Effector CD4-positive, alpha-beta T cell (primary cell): Measurements from ENCODE around the gene TFEB.

Experiments
- DNase-seq: peaks from one replicate; pipeline ENCODE4 v3.0.0-alpha.2; 2020

The TFEB gene

DNA sequence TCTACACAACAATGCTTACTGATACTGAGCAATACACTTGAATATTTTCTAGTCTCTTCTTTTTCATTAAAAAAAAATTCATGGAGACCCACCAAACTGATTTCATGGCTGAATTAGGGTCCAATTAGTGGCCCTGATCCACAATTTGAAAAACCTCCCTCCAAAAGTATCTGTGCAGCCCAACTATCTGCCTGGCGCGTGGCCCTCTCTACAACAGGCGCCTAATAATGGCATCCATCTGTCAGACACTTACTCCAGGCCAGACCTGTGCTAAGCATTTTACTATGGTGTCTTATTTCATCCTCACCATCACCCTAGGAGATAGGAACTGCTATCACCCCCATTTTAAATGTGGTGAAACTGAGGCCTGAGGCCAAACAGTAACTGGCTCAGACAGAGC lies 14.0 kb downstream of the TFEB start:
- DNase-seq: no peak

DNA sequence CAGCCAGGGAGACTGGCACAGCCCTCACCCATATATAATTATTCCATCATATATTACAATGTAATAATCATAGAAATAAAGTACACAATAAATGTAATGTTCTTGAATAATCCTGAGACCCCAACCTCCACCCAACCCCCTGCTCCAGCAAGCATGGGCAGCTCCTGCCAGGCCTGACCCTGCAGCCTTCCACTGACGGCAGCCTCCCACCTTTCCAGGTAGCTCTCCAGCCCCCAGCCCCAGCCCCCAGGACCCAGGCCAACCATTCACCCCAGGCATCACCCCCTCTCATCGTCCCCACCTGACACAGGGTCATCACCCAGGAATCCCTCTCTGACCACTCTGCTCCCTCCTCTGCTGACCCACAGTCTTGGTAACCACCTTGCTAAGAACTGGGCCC lies 14.6 kb downstream of the TFEB start:
- no peak for DNase-seq

DNA sequence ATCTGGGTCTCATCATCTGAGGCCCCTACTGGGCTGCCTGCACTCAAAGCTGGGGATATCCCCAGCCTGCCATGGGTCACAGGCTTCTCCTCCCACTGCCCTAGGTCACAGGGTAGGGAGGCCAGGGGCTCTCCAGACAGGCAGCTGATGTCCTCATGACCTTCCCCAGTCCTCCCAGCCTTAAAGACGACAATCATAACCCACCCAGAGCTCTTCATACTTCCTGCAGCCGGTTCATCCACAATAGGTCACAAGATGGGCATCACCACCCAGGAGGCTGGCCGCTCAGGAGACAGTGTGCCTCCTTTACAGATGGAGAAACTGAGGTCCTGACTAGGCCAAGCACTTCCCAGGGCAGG lies 15.2 kb downstream of the TFEB start:
- DNase-seq: no peak

DNA sequence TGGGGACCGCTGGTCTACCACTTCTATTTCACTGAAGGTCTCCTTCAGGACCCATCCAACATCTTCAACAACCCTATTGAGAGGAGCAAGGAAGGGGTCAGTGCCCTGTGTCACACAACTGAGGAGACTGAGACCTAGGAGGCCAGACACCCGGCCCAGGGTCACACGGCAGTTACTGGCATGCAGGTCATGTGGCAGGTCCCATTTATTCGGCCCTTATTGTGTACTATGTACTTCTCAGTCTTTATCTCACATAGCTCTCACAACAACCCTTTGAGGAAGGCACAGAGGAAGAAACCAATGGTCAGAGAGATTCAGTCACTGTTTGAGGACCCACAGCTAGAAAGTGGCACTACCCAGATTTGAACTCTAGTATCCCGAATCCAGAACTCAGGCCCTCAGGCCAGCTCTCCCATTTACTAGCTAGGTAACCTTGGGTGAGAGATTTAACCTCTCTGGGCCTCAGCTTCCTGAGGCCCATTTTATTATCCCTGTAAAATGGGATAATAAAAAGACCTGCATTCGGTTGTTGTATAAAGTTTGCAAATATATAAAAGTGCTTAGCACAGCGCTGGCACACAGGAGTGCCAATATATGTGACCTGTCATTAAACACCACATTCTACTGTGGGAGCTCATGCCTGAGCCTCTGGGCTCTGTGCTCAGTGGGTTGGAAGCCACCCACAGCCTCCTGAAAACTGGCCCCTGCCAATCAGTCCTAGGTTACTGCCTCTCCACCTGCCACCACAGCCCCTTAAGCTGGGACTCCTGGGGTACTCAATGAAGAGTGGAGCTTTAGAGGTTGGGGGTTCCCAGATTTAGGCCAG lies 15.8 kb downstream of the TFEB start:
- no peak for DNase-seq

DNA sequence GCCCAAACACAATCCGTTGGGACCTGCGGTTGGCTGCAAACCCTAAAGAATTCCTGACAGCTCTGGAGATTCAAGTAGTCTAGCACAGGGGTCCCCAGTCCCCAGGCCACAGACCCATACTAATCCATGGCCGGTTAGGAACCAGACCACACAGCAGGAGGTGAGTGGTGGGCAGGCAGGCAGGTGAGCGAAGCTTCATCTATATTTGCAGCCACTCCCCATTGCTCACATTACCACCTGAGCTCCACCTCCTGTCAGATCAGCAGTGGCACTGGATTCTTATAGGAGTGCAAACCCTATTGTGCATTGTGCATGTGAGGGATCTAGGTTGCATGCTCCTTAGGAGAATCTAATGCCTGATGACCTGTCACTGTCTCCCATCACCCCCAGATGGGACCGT lies 16.6 kb downstream of the TFEB start:
- DNase-seq: no peak

DNA sequence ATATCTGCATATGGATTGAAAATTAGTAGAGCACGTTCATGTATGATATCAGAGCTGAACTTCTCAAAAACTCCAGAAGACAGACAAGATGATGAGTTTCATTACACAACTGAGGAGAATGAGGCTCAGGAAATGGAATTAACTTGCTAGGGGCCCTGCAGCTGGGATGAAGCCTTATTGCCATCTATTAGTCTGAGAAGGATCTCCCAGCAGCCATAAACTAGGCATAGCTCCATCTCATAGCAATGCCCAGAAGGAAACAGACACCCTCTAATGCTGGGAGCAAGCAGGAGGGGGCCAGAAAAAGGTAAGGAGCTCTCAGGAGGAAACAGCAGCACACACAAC lies 18.0 kb downstream of the TFEB start:
- no peak for DNase-seq

DNA sequence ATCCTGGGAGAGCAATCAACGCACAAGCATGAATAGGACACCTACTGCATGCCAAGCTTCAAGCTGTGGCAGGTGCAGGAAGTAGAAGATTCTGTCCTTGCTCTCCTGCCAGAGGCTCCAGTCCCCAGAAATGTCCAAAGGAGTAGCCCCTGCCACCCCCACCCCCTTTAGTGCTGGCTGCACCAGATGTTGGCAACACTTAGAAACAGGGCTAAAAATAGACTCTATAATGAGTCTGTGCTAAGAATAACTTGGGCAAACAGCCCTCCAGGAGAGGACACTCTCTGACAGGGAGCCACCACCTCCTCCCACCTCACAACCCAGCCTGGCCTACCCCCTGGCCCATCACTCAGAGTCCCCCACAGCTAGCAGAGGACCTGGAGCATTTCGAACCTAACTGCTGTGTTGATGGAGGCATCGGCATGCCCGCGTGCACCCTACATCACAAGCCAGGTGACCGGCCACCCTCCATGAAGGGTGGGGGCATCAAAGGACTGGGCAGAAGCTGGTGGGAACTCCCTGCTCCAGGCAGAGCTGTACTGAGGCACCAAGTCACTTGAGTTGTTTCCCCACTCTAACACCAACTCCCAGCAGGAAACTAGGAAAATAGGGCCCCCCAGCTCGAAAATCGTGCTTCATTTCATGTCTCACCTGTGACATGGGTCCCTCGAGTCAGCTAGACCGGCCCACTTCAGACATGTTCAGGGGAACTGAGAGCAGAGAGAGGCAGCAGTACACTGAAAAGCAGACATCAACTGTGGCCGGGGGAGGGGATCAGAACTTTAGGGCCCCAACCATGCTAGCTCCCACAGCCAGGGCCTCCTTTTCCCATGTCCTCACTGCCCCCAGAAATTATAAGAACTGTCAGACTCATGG lies 18.7 kb downstream of the TFEB start:
- DNase-seq: no peak

DNA sequence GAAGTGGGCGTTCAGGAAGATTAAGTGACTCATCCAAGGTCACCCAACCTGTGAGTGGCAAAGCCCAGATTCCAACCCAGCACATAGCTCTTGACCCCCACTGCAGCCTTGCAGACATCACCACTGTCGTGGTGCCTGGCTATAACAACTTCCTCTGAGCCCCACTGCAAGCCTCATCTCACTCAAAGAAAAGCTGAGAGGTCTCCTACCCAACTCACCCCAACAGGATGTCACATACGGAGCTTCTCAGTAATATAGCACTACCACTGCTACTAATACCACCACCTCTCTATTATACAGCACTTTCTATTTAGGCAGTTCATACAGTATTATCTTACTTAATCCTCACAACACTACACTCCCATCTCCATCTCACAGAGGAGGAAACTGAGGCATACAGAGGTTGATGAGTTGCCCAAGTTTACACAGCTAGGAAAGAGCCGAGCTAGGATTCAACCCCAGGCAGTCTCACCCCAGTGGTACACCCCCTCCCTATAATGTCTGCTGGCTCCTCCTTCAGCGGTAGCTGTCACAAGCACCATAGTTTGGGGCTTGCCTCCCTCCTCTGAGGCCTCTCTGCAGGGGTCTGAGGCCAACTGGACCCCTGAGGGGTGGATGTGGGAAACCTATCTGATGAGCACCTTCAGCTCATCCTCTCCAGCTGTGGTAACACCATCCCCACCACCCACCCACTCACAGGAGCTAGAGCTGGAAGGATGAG lies 19.5 kb downstream of the TFEB start:
- no peak for DNase-seq

DNA sequence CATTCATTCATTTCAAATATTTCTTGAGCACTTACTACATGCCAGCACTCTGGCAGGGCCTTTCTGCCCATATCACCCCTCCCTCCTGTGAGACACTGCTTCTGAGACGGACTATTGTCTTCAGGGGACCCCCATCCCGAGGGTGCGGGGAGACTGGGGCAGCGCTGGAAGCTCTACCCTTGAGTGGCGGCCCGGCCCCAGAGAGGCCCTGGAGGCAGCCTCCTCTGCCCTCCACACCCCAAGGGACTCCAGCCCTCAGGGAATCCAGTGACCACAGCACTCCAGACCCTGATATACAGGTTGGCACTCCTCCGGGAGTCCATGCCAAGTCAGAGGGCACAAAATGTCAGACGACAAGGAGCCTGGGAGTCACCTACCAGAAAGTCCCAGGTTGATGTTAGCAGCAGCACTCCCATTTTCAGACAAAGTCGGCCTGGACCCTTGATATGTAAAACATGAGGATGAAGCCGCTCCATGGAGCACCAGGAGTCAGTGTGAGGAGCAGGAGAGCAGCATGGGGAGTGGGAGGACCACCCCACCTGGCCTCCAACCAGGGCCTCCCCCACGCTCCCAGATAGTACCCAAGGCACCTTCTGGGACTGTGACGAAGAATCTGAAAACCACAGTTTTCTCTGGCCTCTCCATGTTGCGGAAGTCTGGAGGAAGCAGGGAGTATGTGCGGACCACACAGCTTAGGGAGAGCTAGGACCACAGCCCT lies 20.7 kb downstream of the TFEB start:
- DNase-seq: no peak

DNA sequence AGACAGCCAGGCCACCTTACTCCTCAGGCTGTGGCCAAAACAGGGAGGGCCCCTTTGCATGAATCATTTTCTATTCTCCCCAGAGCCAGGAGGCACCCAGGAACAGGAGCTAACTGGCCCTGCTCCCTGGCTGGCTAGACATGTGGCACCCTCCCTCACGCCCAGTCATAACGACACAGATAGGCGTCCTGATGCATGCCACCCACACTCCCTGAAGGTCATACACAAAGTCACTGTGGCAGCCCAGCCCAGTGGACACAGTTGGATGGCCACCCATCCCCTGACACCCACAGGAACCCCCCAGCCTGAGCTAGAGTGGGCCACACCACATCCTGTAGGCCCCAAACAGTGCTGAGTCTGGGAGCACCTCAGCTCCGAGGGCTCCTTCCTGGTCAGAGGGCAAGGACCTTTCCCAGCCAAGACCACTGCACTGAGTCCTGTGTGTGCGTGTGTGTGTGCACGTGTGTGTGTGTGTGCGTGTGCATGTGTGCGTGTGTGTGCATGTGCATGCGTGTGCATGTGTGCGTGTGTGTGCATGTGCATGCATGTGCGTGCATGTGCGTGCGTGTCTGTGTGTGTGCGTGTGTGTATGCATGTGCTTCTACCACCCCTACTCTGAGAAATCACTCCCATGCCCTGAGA lies 21.6 kb downstream of the TFEB start:
- DNase-seq: no peak

DNA sequence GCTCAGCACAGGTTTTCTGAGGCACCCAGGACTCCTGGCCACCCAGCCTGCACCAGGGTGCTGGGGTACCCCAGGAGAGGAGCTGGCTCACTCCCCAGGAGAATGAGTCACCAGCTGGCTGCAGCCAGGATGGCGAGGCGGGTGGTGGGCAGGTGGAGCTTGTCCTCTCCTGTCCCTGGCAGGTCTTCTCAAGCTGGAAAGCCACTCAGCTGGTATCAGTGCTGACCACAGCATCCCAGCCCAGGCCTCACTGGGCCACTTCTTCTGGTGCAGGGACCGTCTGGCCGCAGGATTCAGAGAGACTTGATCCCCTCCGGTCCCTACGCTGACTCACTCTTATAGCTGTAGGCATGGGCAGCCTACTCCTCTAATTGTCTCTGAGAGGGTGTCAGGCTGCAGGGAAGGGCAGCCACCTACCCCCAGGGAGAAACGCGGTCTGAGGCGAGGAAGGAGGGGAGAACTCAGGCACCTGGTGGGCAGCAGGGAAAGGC lies 22.2 kb downstream of the TFEB start:
- DNase-seq: no peak

DNA sequence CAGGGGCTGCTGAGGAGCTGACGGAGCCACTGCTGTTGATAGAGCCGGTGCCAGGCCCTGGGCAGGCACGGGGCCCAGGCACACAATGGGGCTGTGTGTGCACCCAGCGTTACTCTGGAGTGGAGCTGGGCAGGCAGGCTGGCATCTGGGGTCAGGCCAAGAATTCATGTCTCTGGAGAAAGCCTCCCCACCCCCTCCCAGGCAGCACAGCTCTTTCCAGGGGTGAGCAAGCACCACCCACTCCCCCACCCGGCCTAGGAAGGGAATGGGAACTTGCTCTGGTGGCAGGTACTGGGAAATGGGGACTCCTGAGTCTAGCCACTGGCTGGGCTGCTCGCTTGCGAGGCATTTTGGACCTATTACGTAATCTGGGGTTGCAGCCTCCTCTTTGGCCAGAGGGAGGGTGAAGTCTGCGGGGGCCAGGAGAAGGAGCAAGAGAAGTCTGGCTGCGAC lies 22.7 kb downstream of the TFEB start:
- no peak for DNase-seq

DNA sequence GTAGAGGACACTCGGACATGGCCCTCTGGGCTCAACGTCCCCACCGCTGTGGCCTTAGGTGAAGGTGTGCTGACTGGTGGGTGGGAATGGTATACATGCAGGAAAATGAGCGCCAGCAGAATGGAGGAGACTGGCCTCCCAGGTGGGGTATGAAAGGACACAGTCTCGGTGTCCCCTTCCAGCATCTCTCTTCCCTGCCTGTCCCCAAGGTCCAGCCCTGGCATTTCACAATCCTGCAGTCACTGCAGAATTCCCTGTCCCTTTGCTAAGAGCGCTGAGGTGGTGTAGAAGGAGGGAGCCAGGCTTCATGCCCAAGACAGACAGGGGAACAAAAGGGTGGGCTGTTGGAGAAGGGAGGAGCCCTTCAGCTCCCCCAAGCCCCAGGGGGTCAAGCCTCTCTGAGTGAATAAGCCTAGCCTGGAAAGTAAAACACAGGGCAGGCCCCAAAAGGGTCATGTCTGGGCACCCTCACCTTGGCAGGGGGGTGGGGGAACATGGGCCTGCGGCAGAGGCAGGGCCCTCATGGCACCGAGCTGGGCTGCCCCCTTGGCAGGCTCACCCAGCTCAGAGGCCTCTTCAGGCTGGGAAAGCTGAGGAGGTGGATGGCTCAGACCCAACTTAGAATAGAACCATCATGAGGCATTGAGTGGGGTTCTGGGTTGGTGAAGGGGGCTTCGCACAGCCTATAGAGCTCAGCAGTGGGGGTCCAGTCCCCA lies 23.9 kb downstream of the TFEB start:
- no peak for DNase-seq

DNA sequence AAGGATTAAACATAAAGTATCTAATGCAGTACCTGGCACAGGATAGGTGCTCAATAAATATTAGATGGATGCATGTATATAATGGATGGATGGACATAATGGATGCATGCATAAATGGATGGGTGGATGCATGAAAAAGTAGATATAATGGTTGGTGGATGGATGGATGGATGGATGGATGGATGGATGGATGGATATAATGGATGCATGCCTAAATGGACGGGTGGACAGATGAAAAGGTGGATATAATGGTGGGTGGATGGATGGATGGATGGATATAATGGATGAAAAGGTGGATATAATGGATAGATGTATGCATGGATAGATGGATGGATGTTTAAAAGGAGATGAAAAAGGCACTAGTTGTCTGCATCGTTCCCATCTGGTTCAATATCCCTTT lies 26.0 kb downstream of the TFEB start:
- no peak for DNase-seq

DNA sequence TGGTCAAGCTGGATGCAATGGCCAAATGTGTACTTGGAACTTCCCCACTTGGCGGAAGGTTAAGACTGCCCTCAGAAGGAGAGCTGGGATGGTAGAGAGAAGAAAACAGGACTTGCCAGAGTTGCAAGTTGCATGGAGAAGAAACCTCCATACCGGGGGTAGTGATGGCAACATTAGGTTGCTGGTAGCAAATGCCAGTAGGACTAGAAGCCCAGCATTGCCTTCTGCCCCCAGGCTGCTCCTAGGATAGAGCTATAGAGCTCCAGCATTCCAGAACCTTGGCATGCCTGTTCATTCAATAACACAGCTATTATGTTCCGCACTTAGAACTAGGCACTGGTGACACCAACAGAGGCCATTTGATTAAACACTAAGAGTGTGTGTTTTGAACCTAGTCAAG lies 26.6 kb downstream of the TFEB start:
- no peak for DNase-seq

DNA sequence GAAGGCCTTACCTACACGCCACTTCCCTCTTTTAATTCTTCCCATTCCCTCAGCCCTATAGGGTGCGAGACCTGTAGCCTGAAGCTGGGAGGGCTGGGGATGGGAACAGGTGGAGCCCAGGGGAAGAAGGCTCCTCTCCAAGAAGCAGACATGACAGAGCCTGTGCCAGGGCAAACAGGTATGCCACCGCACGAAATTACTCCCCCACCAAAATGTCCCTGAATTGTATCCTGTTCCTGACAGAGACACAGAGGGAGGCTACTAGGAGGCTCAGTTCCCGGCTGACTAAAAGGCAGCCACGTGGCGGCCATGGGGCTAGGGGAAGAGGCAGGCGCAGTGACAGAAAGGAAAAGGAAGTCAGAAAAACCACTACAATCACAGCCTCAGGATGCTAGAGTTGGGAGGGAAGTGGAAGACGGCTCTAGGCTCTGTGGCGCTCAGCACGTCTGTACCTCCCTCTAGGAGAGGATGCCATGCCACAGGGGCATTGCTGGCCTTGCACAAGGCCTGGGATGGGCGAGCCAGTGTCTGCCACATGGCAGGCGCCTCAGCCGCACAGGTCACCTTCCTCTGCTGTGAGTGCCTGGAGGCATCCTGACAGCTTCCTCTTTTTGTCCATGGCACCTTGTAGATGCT lies 27.7 kb downstream of the TFEB start:
- DNase-seq: peak; percentile 10

DNA sequence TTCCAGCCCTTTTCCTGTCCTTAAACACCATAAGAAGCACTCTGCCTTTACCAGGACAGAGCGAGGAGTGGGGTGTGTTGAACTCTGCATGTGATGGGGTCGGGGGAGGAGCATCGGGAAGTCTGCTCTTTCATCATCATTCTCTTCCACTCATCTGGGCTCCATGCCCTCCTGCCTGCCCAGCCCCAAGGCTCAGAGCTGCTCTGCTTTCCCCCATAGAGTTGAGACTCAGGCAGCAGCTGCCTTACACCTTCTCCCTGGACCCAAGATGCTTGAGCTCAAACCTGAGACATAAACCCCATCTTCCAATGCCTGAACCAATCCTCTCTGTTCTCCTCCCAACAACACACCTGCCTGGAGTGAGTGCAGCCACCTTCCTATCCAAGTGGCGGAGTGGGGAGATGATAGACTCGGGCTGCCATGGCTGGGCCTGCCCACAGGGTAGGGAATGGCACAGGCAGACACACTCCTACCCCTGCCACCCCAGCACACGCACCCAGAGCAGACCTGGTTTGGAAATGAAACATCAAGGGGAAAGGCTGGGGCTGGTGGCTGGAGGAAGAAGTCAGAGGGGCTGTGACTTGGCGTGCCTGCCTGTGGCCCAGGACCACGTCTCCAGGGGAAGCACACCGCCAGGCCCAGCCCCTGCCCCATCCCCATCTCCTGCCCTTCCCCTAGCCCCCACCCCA lies 28.4 kb downstream of the TFEB start:
- DNase-seq: no peak

DNA sequence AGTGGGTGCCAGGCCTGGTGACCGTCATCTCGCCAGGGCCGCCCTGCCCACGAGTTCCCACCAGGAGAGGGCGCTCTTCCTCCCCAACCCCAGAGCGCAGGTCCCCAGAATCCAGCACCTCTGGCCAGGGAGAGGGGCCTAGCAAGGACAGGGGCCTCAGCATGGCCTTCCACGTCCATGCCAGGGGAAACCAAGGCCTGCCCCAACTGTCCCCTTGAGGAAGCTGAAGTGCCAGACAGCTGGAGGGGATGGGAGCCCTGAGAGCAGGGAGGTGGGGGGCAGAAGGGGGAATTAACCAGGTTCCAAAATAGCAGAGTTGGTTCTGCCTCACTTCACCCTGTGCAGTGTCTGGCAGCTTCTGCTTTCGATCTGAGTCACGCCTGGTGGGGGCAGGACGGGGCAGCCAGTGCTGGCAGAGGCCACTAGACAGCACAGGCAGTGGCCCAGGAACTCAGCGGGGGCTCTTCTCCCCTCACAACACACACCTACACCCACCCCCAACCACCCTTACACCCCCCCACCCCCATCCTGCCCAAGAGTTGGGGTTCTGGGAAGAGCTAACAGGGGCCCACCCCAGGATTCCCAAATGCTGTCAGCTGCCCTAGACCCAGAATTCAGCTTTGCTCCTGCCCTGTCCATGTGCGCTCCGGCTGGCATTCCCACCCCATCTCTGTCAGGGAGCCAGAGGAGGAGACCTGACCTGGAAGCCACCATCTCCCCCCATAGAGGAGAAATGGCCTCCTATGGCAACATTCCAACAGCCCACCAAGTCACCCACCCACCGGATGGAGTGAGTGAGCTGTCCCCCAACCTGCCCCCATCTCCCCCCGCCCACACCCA lies 29.2 kb downstream of the TFEB start:
- DNase-seq: no peak

DNA sequence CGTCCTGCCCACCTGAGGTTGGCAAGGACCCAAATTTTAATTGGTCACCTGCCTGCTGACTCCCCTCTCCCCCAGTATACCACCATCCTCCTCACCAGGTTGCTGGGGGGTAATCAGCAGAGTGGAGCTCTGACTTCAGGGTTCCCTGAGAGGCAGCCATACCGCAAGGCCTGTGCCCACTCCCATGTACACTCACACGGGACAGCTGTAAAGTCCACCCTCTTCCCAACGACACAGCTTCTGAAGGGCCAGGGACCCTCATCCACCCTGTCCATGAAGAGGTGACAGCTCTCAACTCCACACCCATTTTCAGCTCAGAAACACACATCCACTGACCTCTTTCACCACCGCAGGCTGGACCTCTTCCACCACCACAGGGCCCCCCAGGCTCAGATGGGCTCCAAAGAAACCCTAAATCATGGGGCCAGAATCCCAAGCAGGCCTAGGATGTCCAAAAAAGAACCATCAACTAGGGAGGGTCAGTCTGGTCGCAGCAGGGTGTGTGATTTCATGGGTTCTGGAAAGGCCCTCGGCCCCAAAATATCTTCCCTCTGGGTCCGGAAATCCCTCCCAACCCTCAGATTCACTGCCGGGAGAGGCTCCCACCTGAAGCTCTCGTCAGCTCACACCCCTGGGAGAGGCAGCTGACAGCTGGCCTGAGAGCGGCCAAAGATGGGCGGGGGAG lies 30.0 kb downstream of the TFEB start:
- DNase-seq: no peak
